Small intestine (tissue), 7 donors: ENCODE results near the gene NUTF2. TPM values are rescaled to one million over a fixed set of nuclear protein-coding genes. Genes with fewer than 3 reads are reported as not detected.
A peak's percentile ranks its signal among the peaks of the same experiment; 100 is the strongest.

ENCODE experiments used
- DNase-seq, 2 donors: peaks; one replicate each; pipeline versions ENCODE4 v3.0.0 to v3.0.0-alpha.2; 2013
- FAIRE-seq: peaks from 2 replicates; lab custom pipeline; 2012; peaks lifted over from hg19 to GRCh38; lab: Jason Lieb, UNC
- H3K27ac ChIP-seq, 3 donors: one replicate each; pipeline ENCODE4 v1.5.1; 2013; ENCODE audit warnings: low read length in 2 of 3, mild to moderate bottlenecking in 2 of 3, control low read depth in 1 of 3, inconsistent platforms in 1 of 3, low read depth in 1 of 3, moderate library complexity in 1 of 3
- H3K27me3 ChIP-seq, 3 donors: one replicate each; pipeline ENCODE4 v1.6.1; 2013; ENCODE audit warnings: low read length in 3 of 3, inconsistent platforms in 1 of 3; ENCODE audit not compliant: control insufficient read depth in 3 of 3, insufficient read depth in 3 of 3
- H3K36me3 ChIP-seq, 3 donors: one replicate each; pipeline ENCODE4 v1.6.1; 2013; ENCODE audit warnings: low read length in 3 of 3, inconsistent platforms in 1 of 3, low read depth in 1 of 3, mild to moderate bottlenecking in 1 of 3, moderate library complexity in 1 of 3; ENCODE audit not compliant: control insufficient read depth in 3 of 3, insufficient read depth in 2 of 3
- H3K4me1 ChIP-seq, 3 donors: one replicate each; pipeline ENCODE4 v1.6.1; 2013; ENCODE audit warnings: low read length in 2 of 3, inconsistent platforms in 1 of 3, low read depth in 1 of 3, mild to moderate bottlenecking in 1 of 3, moderate library complexity in 1 of 3; ENCODE audit not compliant: control insufficient read depth in 3 of 3, insufficient read depth in 2 of 3
- H3K4me3 ChIP-seq, 3 donors: one replicate each; pipeline ENCODE4 v1.5.1; 2013; ENCODE audit warnings: low read length in 3 of 3, control low read depth in 1 of 3, inconsistent platforms in 1 of 3, low read depth in 1 of 3, mild to moderate bottlenecking in 1 of 3, moderate library complexity in 1 of 3
- H3K9me3 ChIP-seq, 2 donors: one replicate each; pipeline ENCODE4 v1.6.1; 2013; ENCODE audit warnings: low read depth in 1 of 2, low read length in 1 of 2; ENCODE audit not compliant: control insufficient read depth in 2 of 2, insufficient read depth in 1 of 2
- WGBS, 3 donors: extraction: QIAGEN DNeasy Blood & Tissue Kit; methylation state at CpG; one replicate each; pipeline ENCODE4 v1.1.7; 2013; 5-methylcytosine and 5-hydroxymethylcytosine counted together
- polyA plus RNA-seq, 4 donors: library from polyadenylated mRNA; stranded (reverse) in 3 of 4; unstranded in 1 of 4; fragments of 200-250 nt in 3 of 4; fragments of 120-200 nt in 1 of 4; gene quantifications; one replicate each; pipeline versions ENCODE4 v1.2.1 to v1.2.3, GENCODE V29; 2013
- donor health status: healthy with polysubstance abuse.
- donor health status: control.
- donor health status: control.
- donor health status: Bipolar disorder and iron deficiency.
- donor health status: healthy.

NUTF2 gene
- polyA plus RNA-seq, 4 donors: 77.3 to 115 (median 102) TPM

DNA sequence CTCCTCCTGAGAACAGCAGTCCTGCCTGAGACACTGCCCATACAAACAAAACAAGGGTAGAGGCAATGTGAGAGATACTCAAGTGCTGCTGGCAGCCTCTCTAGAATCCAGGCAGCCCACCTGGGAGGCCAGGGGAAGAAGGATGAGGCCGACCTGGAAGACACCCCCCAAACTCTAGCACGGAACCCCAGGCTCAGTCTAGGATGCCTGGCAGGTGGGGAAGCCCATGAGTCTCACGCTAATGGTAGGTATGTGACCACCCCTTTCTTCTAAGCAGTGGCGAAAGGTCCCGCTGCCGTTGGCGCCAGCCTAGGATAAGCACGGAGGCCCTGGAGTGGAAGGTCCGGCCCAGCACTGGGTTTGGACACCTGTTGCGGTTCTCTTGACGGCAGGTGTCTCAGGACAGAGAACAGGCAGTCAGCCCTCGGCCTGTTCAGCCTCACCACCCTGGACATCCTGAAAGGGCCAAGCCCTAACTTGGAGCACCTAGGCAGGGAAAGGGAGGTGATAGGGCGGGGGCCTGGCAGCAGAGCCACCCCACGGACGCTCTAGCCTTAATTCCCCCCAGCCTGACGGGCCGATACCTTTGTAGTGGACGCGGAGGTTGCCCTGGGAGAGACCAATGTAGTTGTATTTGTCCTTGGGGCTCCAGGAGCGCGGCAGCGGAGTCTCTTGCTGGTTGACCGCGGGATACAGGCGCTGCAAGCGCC lies 40.9 kb upstream of the NUTF2 start:
- 1% methylated on average over 24 to 26 of the region's 26 CpGs for WGBS, 3 donors
- H3K4me1 ChIP-seq: peaks cover 5 to 12% (median 9%) of the 10 kb centered on the region in 3 donors
- no peaks in the 10 kb centered on the region for H3K27me3 ChIP-seq
- H3K9me3 ChIP-seq: no peaks in the 10 kb centered on the region
- peak overlapping the region; percentile 57 to 74 (median 66) for H3K27ac ChIP-seq
- peak overlapping the region; percentile 94 to 98 (median 96) for H3K4me3 ChIP-seq
- peaks cover 4 to 21% (median 6%) of the 10 kb centered on the region in 3 donors for H3K36me3 ChIP-seq
- no peak for FAIRE-seq
- DNase-seq: no peak

DNA sequence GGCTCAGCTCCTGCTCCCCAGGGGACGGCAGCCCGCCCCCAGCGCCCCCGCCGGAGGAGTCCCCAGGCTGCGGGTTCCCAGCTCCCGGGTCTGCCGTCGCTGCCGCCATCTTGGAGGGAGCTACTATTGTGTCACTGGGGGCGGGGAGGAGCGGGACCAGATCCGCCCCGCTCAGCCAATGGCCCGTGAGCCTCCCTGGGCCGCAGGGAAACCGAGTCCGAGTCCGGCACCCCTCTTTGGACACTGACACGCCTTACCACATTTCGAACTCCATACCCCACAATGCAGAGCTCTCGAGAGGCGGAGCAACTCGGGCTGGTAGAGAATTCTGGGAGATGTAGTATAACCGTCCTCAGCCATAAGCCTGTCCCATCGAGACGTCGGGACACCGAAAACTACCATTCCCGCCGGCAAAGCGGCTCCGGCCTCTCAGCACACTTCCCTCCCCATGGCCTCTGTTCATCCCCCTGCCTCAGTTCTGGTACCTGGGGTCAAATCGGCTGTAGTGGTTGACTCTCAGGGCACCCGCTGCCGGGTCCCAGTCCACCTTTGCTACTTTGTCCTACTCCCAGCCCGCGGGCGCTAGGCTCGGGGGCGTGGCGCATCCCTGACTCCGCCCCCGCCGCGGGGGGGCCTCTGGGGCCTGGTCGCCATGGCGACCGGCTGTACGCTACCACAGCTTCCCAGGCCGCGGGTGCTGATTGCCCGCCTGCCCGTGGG lies 40.1 kb upstream of the NUTF2 start, which contains the start of the genes RANBP10 and TSNAXIP1:
Gene RANBP10, minus strand, starts transcription at position 133 of the 720 bp plus-strand sequence. Its CDS starts 24 bp downstream, at position 109.
Gene TSNAXIP1, plus strand, starts transcription at position 462 of the 720 bp plus-strand sequence. CDS start 261 bp downstream, outside the sequence.
- Histone ChIP-seq H3K9me3 (no peaks in the 10 kb centered on the region), H3K27me3 (no peaks in the 10 kb centered on the region), H3K36me3 (peaks cover 0 to 15% (median under 1%) of the 10 kb centered on the region in 3 donors), H3K4me3 (peak within 1 kb of the TSS; percentile 94 to 98 (median 96)), H3K27ac (peak within 1 kb of the TSS; percentile 57 to 75 (median 74)), H3K4me1 (peaks cover 5 to 12% (median 6%) of the 10 kb centered on the region in 3 donors)
- 0 to 1% (median 0%) methylated on average over 48 to 54 of the region's 54 CpGs for WGBS, 3 donors
- DNase-seq (peak; percentile 98 to 100), FAIRE-seq (no peak)

DNA sequence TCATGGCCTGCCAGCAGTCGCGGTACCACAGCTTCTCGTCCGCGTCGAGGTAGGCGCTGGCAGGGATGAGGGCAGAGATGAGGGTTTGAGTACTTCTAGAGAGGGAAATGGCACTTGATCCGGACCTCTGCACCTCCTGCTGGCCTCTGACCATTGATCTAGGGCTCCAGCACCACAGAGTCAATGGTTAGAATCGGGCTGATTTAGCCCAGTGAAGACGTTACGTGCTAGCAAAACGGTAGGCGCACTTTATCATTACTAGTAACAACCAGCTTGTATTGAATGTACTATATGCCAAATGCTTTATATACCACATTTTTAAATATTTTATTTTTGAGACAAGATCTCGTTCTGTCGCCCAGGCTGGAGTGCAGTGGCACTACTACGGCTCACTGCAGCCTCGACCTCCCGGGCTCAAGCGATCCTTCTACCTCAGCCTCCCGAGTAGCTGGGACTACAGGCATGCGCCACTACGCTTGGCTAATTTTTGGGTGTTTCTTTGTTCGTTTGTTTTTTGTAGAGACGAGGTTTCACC lies 39.5 kb upstream of the NUTF2 start:
- 29 to 32% (median 32%) methylated on average over 24 of the region's 24 CpGs for WGBS, 3 donors
- FAIRE-seq (no peak), DNase-seq (no peak)
- Histone ChIP-seq H3K4me3 (peak overlapping the region; percentile 48 to 94 (median 60)), H3K4me1 (peaks cover 4 to 12% (median 5%) of the 10 kb centered on the region in 3 donors), H3K27ac (peak overlapping the region in 2 of 3 donors; percentile 5 to 53), H3K27me3 (no peaks in the 10 kb centered on the region), H3K36me3 (peaks cover 0 to 10% (median 0%) of the 10 kb centered on the region in 3 donors), H3K9me3 (no peaks in the 10 kb centered on the region)

- H3K36me3 ChIP-seq: no peaks in the 10 kb centered on the region
- 93 to 100% (median 100%) methylated on average over 1 of the region's 1 CpG for WGBS, 3 donors
Measured at GRCh38 chr16:67811899-67812298, 34.8 kb upstream of the NUTF2 start.

DNA sequence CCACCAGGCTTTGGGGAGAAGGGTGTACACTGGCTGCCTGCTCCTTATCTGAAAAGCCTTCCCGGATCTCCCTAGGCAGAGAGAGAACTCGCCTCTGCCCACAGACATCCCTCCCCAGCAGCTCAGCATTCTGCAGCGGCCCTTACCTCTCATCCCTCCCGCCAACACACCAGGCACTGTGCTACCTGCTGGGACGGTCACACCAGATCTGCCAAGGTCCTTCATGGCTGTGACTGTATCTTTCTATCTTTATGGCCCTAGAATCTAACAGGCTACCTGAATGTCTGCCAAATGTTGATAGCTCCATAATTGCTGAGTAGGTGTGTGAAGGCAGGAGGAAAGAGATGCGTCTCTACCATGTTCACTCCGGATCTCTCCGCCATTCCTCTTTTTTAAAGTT lies 32.2 kb upstream of the NUTF2 start:
- DNase-seq: peak in 1 of 2 donors; percentile 92
- peaks cover 0 to 2% (median 0%) of the 10 kb centered on the region in 3 donors for H3K4me1 ChIP-seq
- 11 to 64% (median 39%) methylated on average over 8 of the region's 8 CpGs for WGBS, 3 donors
- no peaks in the 10 kb centered on the region for H3K36me3 ChIP-seq
- no peaks in the 10 kb centered on the region for H3K9me3 ChIP-seq
- H3K4me3 ChIP-seq: no peak overlapping the region
- no peaks in the 10 kb centered on the region for H3K27me3 ChIP-seq
- FAIRE-seq: no peak
- no peak overlapping the region for H3K27ac ChIP-seq

More at GRCh38 chr16:67811899-67812298, 34.8 kb upstream of the NUTF2 start:
- Histone ChIP-seq H3K4me1 (peaks cover 0 to 5% (median 2%) of the 10 kb centered on the region in 3 donors), H3K27me3 (no peaks in the 10 kb centered on the region), H3K9me3 (no peaks in the 10 kb centered on the region), H3K27ac (no peak overlapping the region), H3K4me3 (no peak overlapping the region)
- DNase-seq: no peak
- no peak for FAIRE-seq

DNA sequence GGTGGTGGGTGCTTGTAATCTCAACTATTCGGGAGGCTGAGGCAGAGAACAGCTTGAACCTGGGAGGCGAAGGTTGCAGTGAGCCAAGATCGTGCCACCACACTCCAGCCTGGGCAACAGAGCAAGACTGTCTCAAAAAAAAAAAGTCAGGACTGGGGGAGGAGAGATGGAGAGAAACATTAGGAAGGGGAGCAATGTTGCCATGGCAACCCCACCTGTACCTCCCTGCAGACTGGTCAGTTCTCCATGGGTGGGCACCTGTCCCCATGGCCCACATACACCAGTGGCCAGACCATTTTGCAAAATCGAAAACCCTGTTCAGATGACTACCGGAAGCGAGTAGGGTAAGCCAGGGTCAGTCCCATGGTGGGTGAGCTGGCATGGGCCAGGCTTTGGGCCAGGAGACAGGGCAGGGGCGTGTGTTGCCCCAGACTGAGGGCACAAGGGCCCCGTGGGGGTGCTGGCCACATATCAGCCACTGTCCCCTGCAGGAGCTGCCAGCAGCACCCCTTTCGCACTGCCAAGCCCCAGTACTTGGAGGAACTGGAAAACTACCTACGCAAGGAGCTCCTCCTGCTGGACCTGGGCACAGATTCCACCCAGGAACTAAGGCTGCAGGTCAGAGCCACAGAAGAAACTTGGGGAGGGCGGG lies 26.0 kb upstream of the NUTF2 start:
- Histone ChIP-seq H3K27ac (no peak overlapping the region), H3K4me3 (no peak overlapping the region), H3K4me1 (no peaks in the 10 kb centered on the region), H3K9me3 (no peaks in the 10 kb centered on the region), H3K27me3 (no peaks in the 10 kb centered on the region), H3K36me3 (peaks cover 0 to 5% (median 0%) of the 10 kb centered on the region in 3 donors)
- no peak for FAIRE-seq
- WGBS, 3 donors: 76 to 87% (median 80%) methylated on average over 11 of the region's 11 CpGs
- DNase-seq: no peak

DNA sequence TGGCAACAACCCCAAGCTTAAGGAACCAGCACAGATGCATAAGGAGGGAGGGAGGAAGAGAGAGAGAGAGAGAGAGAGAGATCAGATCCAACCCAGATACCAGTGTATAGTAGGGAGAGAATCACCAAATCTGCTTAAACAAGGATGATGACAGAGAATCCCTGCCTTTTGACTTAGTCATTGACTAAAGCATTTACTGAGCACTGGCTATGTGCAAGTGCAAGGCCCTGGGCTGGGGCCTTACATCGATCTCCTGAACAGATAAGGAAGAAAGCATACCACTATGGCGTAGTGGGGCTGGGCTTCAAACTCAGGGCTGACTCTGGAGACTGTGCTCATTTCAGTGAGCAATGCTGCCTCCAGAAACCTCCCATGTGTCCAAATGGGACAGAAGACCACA lies 24.2 kb upstream of the NUTF2 start:
- Histone ChIP-seq H3K9me3 (no peaks in the 10 kb centered on the region), H3K27ac (no peak overlapping the region), H3K4me1 (no peaks in the 10 kb centered on the region), H3K36me3 (peaks cover 0 to 22% (median 0%) of the 10 kb centered on the region in 3 donors), H3K4me3 (no peak overlapping the region), H3K27me3 (no peaks in the 10 kb centered on the region)
- no peak for FAIRE-seq
- 83 to 92% (median 90%) methylated on average over 2 of the region's 2 CpGs for WGBS, 3 donors
- no peak for DNase-seq

- no peak overlapping the region for H3K27ac ChIP-seq
- no peak for DNase-seq
- FAIRE-seq: no peak
- WGBS, 3 donors: 88 to 92% (median 90%) methylated on average over 8 of the region's 8 CpGs
- no peak overlapping the region for H3K4me3 ChIP-seq
- no peaks in the 10 kb centered on the region for H3K9me3 ChIP-seq
- H3K4me1 ChIP-seq: no peaks in the 10 kb centered on the region
- H3K36me3 ChIP-seq: peaks cover 0 to 48% (median 0%) of the 10 kb centered on the region in 3 donors
- no peaks in the 10 kb centered on the region for H3K27me3 ChIP-seq
Measured at GRCh38 chr16:67825119-67825518, 21.6 kb upstream of the NUTF2 start.
